Measurements from ENCODE around the gene PTGFRN. TPM values are rescaled to one million over a fixed set of nuclear protein-coding genes. Genes with fewer than 3 reads are reported as not detected.

Gene PTGFRN
- total and polyA plus RNA-seq, 2 of the 8 experiments (the other 6 are each of a cell fraction or from before 2014, with no cell fraction given), result 13.0 to 32.6 TPM

GRCh38 chr1:116911188-116911553, 1.5 kb downstream of the PTGFRN start:
- TF ChIP-seq TEAD4 (IDR thresholded peaks at IDR 0.05; ENCODE audit: low read depth, low read length) (no peak), HDAC2 (IDR thresholded peaks at IDR 0.05; ENCODE audit: borderline replicate concordance in 1 of 2, low read depth in 2 of 2, low read length in 2 of 2) (no peak), RAD21 (IDR thresholded peaks at IDR 0.05 in 1 of 2, conservative IDR thresholded peaks at IDR 0.05 in 1 of 2; ENCODE audit: low read depth in 2 of 2, low read length in 2 of 2) (no peak), MAFK (IDR thresholded peaks at IDR 0.05; ENCODE audit: low read depth, low read length) (no peak), YY1 (IDR thresholded peaks at IDR 0.05; ENCODE audit: low read depth, low read length) (no peak), JUN (IDR thresholded peaks at IDR 0.05; ENCODE audit: low read depth, low read length) (no peak), POLR2AphosphoS5 (IDR thresholded peaks at IDR 0.05; ENCODE audit: low read depth, low read length) (no peak), POLR2A (IDR thresholded peaks at IDR 0.05; ENCODE audit: control extremely low read depth in 1 of 2, low read depth in 2 of 2, low read length in 2 of 2) (no peak), E2F6 (IDR thresholded peaks at IDR 0.05) (no peak)
- no peak overlapping the region for H2BK5ac ChIP-seq (ENCODE audit: low read depth, low read length)
- WGBS, 2 experiments (ENCODE audit: extremely low coverage in 1 of 2, insufficient coverage in 1 of 2, insufficient read length in 1 of 2, insufficient replicate concordance in 2 of 2, low coverage in 1 of 2, low lambda C conversion rate in 2 of 2, missing lambda C conversion rate in 1 of 2), result 46% methylated on average over 6 of the region's 6 CpGs; no CpG with 5 or more reads in 1 of the 2 experiments
- CTCF ChIA-PET (ENCODE audit: partially characterized antibody), result interaction anchor here (0.8 to 1.5 kb wide), 7 partner anchors 30 to 189 kb away, joined by 3 to 6 read pairs (median 3); no protein-coding TSS in a partner anchor
- H3K79me2 ChIP-seq (ENCODE audit: control insufficient read depth in 1 of 2, insufficient read depth in 2 of 2, low read length in 2 of 2), result peaks cover 5 to 56% of the 10 kb centered on the region in 2 experiments; a peak in 3 of 4 replicates
- H3K4me1 ChIP-seq (replicated peaks in 1 of 4; ENCODE audit: control insufficient read depth in 3 of 4, insufficient read depth in 4 of 4, low read length in 3 of 4), result peaks cover 0 to 18% (median 15%) of the 10 kb centered on the region in 4 experiments; a peak in 5 of 7 replicates
- H3K4ac ChIP-seq (replicated peaks; ENCODE audit: insufficient read length, low read depth, low read length), result no peak overlapping the region
- peak overlapping the region; percentile 75 for H4K91ac ChIP-seq (replicated peaks; ENCODE audit: insufficient read length, low read length)
- no peak overlapping the region for H4K5ac ChIP-seq (ENCODE audit: insufficient read length, low read depth, low read length)
- H2BK20ac ChIP-seq (ENCODE audit: low read length), result no peak overlapping the region
- POLR2A ChIA-PET (ENCODE audit: partially characterized antibody), result interaction anchor here (1.2 kb wide), 1 partner anchor 9 kb away, joined by 3 read pairs; no protein-coding TSS in a partner anchor
- peak overlapping the region; percentile 32; the same call in 1 of the 2 replicates for H2AK5ac ChIP-seq (ENCODE audit: low read depth, low read length)
- 0 out of 2 replicates have a peak overlapping the region, but pooled peaks have one; percentile 39 for H4K8ac ChIP-seq (ENCODE audit: extremely low read depth, insufficient read depth, low read length)
- H3K27ac ChIP-seq (ENCODE audit: low read depth, low read length), result no peak overlapping the region
- H3K36me3 ChIP-seq (ENCODE audit: control insufficient read depth in 2 of 4, insufficient read depth in 4 of 4, low read length in 3 of 4), result no peaks in the 10 kb centered on the region
- H3K27me3 ChIP-seq (replicated peaks in 1 of 4; ENCODE audit: control insufficient read depth in 3 of 4, extremely low read depth in 1 of 4, insufficient read depth in 3 of 4, low read length in 3 of 4), result no peaks in the 10 kb centered on the region
- no peak overlapping the region for H3K56ac ChIP-seq (replicated peaks; ENCODE audit: insufficient read length, low read depth, low read length)
- peak overlapping the region in 1 of 4 experiments; percentile 68; a peak in 1 of 7 replicates for H3K9ac ChIP-seq (replicated peaks in 1 of 4; ENCODE audit: extremely low read depth in 1 of 4, low read depth in 3 of 4, low read length in 3 of 4)
- peak overlapping the region; percentile 63 to 92 (median 85); a peak in 6 of 8 replicates for H3K4me3 ChIP-seq (ENCODE audit: extremely low read depth in 1 of 4, insufficient read depth in 2 of 4, low read depth in 3 of 4, low read length in 4 of 4)
- FAIRE-seq, result no peak
- H3K79me1 ChIP-seq (ENCODE audit: low read depth, low read length), result peaks cover 12% of the 10 kb centered on the region
- no peak overlapping the region for H2BK15ac ChIP-seq (ENCODE audit: low read length)
- H4K20me1 ChIP-seq (replicated peaks in 1 of 2; ENCODE audit: control insufficient read depth in 1 of 2, insufficient read depth in 2 of 2, low read length in 2 of 2), result peaks cover 0 to 6% of the 10 kb centered on the region in 2 experiments
- peak overlapping the region; percentile 85 to 87 for H3K4me2 ChIP-seq (ENCODE audit: insufficient read depth in 1 of 2, low read depth in 2 of 2, low read length in 2 of 2)
- H2BK120ac ChIP-seq (replicated peaks; ENCODE audit: low read depth, low read length), result no peak overlapping the region
- H2BK12ac ChIP-seq (ENCODE audit: low read depth, low read length), result no peak overlapping the region
- 0 out of 2 replicates have a peak overlapping the region, but pooled peaks have one; percentile 40 for H3K18ac ChIP-seq (ENCODE audit: extremely low read depth, low read length)
- H3K14ac ChIP-seq (ENCODE audit: insufficient read length), result no peak overlapping the region
- no peaks in the 10 kb centered on the region for H3K9me3 ChIP-seq (ENCODE audit: insufficient read depth in 2 of 2, low read depth in 1 of 2, low read length in 1 of 2)
- H3K23ac ChIP-seq (ENCODE audit: insufficient read length), result no peak overlapping the region
- H3K23me2 ChIP-seq (ENCODE audit: low read depth, low read length), result peaks cover 9% of the 10 kb centered on the region
- no peak for DNase-seq (ENCODE audit: low read depth in 1 of 2, low spot score in 2 of 2)
- peak overlapping the region; percentile 67; the same call in 1 of the 2 replicates for H2AFZ ChIP-seq (ENCODE audit: low read length)

All from H1 (cell line).